NOMO-1 (cell line): ENCODE results near the gene GOLT1A.

Source experiments
- DNase-seq, 2 experiments: peaks; one replicate each; lab custom pipeline; 2025; ENCODE audit not compliant: unreplicated experiment in 2 of 2; lab: John Stamatoyannopoulos, UW

GOLT1A gene

DNA sequence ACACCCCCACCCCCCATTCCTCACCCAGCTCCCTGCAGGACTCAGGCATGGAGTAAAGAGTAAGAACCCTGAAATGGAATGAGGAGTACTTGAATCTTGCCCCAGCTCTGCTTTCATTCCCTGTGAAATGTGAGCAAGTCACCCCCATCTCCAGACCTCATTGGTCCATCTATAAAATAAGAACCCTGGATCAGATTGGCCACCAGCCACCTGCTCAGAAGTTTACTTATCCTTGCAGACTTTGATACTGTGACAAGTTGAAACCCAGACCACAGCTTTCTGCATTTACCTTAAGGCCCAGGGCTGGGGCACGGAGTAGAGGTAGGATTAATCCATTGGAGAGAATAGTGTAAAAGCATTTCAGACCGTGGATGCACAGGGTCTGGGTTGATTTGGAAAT, 19.7 kb downstream of the GOLT1A start:
- no peak for DNase-seq

DNA sequence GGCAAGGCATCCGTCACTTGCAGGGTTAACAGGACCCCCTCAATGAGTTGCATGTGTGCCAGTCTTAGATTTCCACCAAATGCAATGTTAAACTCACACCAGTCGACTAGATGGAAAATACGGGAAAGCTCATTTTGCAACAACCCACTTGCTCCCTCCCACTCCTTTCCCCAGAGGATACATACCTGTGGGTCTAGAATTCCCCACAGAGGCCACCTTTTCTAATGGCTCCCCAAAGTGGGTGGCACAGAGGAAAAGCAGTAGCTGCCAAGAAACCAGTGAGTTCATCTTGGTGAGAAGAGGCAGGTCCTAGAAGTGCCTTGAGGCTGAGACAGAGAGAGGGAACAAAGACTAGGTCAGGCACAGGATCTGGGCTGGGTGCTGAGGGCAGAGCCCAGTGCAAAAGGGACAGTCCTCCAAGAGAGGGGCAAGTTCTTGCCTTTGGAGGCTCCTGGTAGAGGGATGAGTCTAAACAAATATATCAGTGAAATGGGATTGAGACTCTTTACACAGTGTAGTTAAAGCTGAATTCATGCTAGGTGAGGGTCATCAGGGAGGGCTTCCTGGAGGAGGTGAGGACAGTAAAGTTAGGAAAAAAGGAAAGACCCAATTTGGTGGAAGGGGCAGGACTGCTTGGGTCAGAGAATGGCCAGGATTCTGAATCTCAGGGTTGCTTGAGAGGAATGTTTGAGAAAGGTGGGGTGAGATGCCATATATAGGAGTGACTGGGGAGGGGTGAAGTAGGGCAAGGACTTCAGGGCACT, 21.0 kb downstream of the GOLT1A start:
- no peak for DNase-seq

DNA sequence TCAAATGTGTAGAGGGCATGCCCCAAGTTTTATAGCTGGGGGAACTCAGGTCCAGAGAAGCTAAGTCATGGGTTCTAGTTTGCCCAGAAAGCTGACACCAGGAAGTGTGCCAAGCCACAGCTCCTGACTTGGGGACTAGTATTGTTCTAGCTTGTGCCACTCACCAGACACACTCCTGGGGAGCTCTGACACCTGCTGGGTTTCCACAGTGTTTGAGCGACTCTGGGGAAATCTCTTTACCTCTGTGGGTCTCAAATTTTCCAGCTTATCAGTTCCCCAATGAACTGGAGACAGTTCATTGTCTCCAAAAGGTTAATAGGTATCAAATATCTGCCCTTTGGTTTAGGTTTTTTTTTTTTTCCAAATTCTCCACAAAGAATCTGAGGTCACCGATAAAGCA, 21.7 kb downstream of the GOLT1A start:
- DNase-seq = no peak

DNA sequence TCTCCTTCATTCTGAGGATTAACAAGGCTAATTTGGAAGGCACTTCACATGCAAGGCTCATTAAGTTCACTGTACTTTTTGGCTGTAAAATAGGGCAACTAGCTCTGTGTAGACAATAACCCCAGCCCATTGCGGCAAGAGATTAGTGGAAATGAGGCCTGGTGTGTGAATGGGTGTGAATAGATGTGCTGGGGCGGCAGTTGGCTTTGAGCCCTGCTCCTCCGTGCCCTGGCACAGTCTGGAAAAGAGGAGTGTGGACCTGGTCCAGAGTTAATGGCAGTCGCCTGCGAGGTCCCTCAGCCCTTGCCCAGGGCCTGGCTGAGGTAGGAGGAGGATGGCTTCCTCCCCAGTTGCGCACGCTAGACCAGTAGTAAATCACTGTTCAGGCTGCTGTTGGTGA, 22.3 kb downstream of the GOLT1A start:
- DNase-seq = no peak

DNA sequence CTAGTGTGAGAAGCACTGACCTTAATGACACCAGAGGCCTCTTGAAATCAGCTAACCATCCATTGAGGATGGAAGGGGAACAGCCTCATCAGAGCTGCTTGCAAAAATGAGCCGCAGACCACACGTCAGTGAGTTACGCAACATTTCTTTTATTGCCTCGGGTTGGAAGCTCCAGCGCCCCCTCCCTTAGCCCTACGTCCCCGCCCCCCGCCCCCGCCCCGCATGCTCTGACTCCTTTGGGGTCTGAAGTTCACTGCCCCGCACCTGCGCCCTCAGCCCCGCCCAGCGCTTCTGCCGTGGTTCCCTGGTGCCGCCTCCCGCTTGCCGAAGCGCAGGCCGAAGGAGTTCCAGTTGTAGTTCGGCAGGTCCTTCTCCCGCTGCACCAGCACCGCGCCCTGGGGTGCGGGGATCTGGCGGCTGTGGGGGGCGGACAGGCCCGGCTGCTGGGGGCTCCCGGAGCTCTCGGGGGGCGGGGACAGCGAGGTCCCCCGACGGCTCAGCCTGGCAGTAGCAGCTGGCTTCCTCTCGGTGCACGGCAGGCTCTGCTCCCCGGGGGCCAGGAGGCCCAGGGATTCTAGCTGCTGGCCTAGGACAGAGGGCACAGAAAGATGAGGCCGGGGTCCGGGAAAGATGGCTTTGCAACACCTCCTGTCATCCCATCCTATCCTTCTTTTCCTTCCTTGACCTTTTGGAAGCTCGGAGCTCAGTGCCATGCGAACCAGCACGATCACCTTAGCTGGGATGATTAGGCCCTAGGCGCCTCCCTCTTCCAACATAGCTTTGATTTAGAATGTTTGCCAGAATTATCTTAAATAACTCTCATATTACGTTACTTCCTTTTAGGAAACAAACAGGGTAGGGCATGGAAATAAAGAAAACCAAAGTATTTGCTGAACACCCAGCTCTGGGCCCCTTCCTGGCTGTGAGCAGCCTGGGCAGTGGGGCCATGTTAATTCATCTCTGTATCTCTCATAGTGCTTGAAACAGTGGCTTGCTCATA, 23.3 kb downstream of the GOLT1A start:
- peak; percentile 88 to 90 for DNase-seq

DNA sequence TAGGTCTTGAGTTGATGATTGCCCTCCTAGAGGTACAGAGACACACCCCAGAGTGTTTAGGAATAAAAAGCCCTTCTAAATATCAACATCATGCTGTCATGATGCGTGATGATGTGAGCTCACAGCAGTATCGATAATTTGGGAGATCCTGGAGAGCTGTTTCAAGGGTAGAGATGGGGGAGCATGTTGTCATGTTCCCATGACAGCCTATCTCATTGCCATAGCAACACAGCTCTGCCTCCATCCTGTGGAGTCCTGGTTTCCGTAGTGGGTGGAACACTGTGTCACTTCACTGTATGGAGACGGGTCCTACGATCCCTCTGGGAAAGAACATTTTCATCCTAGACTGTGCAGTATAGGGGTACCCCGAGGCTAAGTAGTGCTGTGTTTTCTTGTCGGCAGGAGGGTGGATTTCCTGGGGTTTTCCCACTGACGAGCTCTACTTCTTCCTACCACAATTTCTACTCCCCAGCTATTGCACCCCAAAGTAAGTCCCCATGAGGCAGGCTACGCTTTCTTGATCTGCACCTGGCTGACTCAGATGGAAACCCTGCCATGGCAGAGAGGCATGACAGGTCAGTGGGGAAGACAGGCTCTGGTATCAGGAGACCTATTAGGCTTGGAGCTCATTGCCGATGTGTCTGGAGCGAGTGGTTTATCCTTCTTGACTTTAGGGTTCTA, 24.7 kb downstream of the GOLT1A start:
- no peak for DNase-seq

DNA sequence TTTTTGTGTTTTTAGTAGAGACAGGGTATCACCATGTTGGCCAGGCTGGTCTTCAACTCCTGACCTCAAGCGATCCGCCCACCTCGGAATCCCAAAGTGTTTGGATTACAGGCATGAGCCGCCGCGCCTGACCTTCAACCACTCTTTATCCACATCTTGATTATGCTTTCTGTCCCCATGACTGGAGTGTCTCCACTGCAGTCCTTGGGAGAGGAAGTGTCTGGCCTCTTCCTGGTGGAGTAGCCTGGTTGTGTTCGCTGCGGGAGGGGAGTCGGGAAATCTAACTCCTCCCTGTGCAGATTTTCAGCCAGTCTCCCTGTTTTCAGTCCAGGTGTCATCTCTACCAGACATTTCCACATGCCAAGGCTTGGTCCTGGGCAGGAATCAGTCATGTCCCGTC, 27.2 kb downstream of the GOLT1A start:
- no peak for DNase-seq

DNA sequence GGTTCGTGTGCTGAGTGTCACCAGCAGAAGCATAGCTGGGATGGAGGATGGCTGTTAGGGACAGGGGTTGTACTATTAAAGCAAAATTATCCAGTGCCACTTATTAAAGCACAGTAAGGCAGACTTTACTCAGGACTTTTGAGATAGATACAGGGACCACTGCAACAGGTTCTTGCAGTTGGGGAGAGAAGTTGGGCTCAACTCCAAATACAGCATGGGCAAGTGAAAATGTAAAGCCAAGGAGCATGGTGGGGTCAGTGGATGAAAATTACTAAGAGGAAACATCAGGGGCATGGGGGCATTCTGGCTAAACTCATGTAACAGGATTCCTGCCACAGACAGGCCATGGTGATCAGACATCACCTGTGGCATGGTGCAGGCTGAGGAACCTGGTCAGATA, 32.7 kb downstream of the GOLT1A start:
- no peak for DNase-seq

DNA sequence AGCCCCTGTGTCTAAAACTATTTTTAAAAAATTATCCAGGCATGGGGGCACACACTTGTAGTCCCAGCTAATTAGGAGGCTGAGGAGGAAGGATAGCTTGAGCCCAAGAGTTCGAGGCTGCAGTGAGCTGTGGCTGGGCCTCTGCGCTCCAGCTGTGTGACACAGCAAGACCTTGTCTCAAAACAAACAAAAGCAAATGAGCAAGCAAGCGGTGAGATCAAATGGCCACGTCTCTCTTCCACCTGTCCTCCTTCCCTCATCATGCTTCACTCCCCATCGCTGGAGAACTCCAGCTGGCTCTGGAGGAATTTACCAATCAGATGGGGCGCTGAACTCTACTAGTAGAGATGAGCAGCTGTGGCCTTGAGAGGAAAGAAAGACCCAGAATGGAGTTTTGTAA, 33.7 kb downstream of the GOLT1A start:
- no peak for DNase-seq

DNA sequence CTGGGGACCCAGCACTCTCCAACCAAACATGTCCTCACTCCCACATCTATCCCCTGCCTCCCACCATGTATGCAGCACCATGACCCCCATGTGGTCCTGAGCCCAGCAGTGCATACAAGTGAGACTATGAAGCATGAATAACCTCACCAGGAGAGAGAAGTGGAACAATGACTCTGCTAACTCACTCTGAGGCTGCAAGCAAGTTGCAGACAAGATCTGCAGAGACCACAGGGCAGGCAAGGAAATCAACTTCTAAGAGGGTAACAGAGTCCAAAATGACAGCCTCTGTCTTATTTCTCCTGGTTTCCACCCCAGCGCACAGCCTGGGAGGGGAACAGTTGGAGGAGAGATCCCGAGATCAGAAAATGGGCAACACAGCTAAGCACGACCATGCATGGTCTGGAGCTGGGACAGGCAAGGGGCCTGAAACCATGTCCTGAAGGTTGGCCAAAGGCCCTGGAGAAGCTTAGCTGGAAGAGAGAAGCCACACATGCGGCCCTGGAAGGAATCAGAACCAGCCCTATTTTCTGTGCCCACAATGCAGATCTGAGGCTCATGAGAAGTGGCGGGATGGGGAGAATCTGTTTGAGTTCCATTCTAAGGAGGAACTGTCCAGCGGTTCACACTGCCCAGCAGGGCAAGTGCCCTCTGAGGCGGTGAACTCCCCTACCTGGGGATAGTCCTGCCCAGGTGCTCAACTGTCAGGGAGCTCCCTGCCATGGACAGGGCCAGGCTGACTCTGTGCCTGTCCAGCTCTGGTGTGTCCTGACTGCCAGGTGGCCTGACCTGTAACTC, 35.1 kb downstream of the GOLT1A start:
- DNase-seq = no peak

DNA sequence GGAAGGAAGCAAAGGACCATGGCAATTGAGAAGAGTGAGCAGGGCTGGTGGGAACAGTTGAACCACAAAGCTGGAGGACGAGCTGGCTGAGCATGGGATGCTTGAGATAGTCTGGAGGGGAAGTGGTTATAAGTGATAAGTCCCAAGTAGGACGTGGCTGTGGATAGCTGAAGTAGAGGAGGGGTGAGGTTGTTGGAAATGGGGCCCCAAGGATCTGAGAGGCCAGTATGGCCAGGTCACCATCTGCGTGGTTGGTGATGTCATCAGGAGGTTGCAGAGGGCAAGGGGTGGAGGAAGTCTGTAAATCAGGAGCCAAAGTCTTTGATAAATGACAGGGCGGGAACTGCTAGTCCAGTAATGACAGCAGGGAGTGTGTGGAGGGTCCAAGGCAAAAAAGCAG, 36.7 kb downstream of the GOLT1A start:
- DNase-seq = peak; percentile 6 to 21

DNA sequence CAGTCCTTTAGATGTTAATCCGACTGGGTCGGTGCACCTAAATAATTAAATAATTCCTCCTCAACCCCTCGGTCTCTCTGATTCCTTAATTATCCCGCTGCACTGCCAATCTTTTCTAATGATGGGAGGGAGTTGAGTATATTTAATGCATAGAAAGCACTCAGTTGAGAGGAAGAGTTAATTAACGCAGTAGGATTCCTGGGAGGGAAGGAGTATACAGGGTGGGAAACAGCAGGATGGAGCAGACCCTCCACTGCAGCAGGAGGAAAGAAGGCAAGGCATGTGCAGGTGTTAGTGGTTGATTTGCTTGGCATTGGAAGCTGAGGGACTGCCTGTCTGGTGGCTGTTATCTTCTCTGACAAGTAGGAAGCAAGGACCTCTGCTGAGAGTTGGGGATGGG, 37.7 kb downstream of the GOLT1A start:
- DNase-seq = no peak

DNA sequence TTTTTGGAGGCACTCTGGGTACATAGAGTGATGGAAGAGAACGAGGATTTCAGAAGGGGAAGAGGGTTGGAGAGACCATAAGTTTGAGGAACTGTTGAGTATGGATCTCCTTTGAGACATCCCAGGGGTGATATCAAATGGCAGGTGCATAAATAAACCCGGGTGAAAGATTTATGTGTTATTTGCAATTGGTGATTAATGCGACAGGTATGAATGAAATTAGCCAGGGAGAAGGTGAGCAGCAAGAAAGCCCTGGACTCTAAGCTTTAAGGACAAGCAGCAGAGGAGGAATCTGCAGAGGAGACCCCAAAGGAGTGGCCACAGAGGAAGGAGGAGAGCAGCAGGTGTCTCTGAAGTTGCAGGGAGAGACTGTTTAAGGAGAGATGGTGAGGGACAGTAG, 38.8 kb downstream of the GOLT1A start:
- no peak for DNase-seq

DNA sequence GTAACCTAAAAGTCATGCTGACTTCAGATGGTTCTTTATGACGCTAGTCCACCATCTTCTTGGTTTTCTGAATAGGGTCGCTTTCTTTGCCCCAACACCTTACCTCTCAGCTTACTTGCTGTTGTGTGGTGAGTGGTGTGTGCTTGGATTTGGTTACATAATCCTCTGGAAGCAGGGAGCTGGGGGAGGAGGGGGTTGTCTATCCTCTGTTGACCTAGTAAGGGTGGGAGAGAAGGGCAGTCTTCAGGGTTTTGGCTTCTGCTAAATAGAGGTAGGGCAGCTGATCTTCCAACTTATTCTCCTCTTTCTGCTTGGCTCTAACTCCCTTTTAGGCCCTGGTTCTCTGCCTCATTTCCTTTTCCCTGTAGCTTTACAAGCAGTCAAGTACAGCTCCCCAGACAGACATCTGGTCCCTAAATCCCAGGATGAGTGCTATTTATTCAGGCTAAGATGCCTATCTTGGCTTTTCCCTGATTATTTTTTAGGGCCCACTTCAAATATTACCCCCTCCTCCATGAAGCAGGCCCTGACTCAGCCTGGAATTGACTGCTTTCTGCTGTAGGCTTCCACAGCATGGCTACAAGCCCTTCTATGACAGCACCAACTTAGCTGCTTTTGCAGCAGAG, 41.3 kb downstream of the GOLT1A start:
- no peak for DNase-seq

DNA sequence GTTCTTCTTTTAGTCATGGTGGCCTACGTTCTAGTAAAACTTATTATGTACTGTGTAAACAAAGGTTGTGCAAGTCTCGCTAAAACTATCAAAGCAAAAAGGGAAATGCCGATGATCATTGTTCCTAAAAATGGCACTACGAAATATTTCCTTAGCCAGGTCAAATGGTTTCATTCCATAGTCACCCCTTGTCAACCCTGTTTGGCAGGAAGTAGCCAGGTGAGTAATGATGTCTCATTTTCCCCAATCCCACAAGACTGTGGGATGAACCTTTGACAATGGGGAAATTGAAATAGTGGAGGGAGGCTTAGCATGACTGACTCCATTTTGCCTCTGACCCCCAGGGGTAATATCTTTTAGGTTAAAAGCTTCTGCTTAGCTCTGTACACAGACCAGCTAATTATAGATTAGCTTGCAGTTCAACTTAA, 42.0 kb downstream of the GOLT1A start:
- peak; percentile 17 to 38 for DNase-seq

DNA sequence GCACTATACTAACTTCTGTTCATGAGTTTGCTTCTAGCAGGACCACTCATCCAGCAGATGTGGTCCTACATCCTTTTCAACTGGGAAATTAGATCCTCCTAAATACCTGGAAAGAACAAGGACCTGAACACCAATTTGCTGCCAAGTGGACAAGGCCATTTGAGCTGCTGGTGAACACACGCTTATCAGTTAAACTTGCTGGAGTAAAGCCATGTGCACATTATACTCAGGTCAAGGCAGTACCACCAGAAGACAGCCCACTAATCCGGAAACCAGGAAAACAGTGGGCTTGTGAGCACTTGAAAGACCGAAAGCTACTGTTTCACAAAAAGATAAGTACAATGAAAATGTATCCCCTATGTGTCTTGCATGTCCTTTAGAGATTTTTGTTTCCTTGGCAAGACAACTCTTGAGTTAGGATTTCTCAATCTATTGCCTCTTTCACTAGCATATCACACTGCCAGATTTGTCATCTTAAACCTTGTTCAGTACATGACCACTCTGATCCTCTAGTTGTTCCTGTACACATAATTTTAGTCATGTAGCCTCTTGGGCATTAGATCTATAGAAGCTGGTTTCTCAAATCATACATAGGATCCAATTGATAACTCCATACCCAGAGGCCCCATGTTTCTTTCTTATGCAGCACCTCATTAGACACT, 43.2 kb downstream of the GOLT1A start:
- DNase-seq = no peak

DNA sequence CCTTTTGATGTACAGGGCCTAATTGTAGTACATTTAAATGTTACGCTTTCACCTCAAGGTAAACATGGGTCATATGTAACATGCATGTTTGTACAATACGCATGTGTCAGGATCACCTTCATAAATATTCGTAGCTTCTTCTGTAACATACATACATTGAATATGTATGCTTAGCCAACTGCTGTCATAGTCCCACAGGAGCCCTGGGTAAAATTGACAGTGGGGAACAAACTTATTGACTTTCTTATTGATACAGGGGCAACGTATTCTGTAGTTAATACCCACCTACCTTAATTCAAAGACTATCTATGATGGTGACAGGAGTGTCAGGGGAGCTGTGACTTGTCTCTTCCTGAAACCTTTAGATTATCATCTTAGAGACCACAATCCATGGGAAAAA, 43.9 kb downstream of the GOLT1A start:
- no peak for DNase-seq

DNA sequence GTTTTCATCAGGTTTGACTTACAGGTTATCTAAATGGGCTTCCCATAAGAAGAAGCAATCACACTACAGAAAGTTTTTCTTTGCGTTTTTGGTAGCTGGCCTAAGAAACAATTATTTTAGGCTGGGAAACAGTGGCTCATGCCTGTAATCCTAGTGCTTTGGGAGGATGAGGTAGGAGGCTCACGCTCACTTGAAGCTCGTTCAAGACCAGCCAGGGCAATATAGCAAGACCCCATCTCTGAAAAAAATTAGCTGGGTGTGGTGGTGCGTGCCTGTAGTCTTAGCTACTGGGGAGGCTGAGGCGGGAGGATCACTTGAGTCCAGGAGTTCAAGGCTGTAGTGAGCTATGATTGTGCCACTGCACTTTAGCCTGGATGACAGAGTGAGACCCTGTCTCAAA, 46.1 kb downstream of the GOLT1A start:
- no peak for DNase-seq

DNA sequence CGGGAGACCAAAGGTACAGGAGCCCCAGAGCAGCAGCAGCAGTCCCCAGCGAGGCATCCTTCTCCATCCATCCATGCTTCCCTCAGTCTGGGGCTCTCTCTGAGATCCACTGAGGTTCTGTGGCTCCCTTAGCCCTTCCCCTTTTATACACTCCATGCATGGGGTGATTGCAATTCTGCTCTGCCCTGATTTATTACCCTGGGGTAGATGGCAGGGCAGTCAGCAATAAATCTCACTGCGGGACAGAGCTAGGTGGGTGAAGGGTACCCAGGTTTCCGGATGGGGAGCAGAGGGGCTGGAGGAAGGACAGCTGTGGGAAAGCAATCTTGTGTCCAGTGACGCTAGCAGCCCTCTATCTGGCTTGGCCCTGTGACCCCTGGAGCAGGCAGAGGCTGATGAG, 47.6 kb downstream of the GOLT1A start, which contains the start of gene REN:
TSS of gene REN (minus strand) at position 119 of the 400 bp plus-strand sequence. CDS start at position 75, 44 bp downstream.
- no peak for DNase-seq
